ENCODE data around the gene SPACA6. TPM values are rescaled to one million over a fixed set of nuclear protein-coding genes. Genes with fewer than 3 reads are reported as not detected.

SPACA6 gene
- total RNA-seq, 1 donor, result 5.3 TPM

GRCh38 chr19:51712461-51713081 is 19.4 kb downstream of the SPACA6 start:
- TF ChIP-seq CTCF (IDR thresholded peaks at IDR 0.05; ENCODE audit: insufficient read depth, low read length), result peak; percentile 45
- peak; percentile 35 for DNase-seq (ENCODE audit: low read depth)

GRCh38 chr19:51713319-51714285 is 20.5 kb downstream of the SPACA6 start:
- TF ChIP-seq CTCF (IDR thresholded peaks at IDR 0.05; ENCODE audit: insufficient read depth, low read length), result no peak
- no peak overlapping the region for H3K4me3 ChIP-seq (ENCODE audit: low read depth, low read length)
- DNase-seq (ENCODE audit: low read depth), result no peak

More at GRCh38 chr19:51712461-51713081, 19.4 kb downstream of the SPACA6 start:
- H3K4me3 ChIP-seq (ENCODE audit: low read depth, low read length), result no peak overlapping the region

- TF ChIP-seq CTCF (IDR thresholded peaks at IDR 0.05; ENCODE audit: insufficient read depth, low read length), result no peak
- no peak overlapping the region for H3K4me3 ChIP-seq (ENCODE audit: low read depth, low read length)
- DNase-seq (ENCODE audit: low read depth), result peak; percentile 50
These were observed 21.7 kb downstream of the SPACA6 start for GRCh38 chr19:51714848-51715247.

- no peak overlapping the region for H3K4me3 ChIP-seq (ENCODE audit: low read depth, low read length)
- DNase-seq (ENCODE audit: low read depth), result no peak
- TF ChIP-seq CTCF (IDR thresholded peaks at IDR 0.05; ENCODE audit: insufficient read depth, low read length), result no peak
These were observed 22.7 kb downstream of the SPACA6 start for GRCh38 chr19:51715850-51716249.

GRCh38 chr19:51716925-51717324 is 23.8 kb downstream of the SPACA6 start:
- DNase-seq (ENCODE audit: low read depth), result no peak

More at GRCh38 chr19:51716925-51717324, 23.8 kb downstream of the SPACA6 start:
- no peak for TF ChIP-seq CTCF (IDR thresholded peaks at IDR 0.05; ENCODE audit: insufficient read depth, low read length)
- no peak overlapping the region for H3K4me3 ChIP-seq (ENCODE audit: low read depth, low read length)

All from fibroblast of the aortic adventitia (primary cell).